Pancreas (tissue), 10 donors: ENCODE data around the gene TPBGL. TPM values are rescaled to one million over a fixed set of nuclear protein-coding genes. Genes with fewer than 3 reads are reported as not detected.

ENCODE experiments used
- ATAC-seq, 4 donors: fragments of 200-7000 bp; cut with Tn5 transposase; one replicate each; pipeline versions ENCODE4 v1.8.0 to v1.9.1; 2020; ENCODE audit warnings: mild to moderate bottlenecking in 4 of 4, moderate library complexity in 4 of 4
- DNase-seq, 6 donors: peaks; one replicate each; pipeline ENCODE4 v3.0.0-alpha.2; 2020
- FAIRE-seq: peaks from 2 replicates; lab custom pipeline; 2012; peaks lifted over from hg19 to GRCh38; lab: Jason Lieb, UNC
- H3K27ac ChIP-seq, 4 donors: fragments of 200-600 bp; sonication (generic); 1 replicate in 3 of 4; 2 replicates in 1 of 4; pipeline versions ENCODE4 v1.5.0 to v1.8.0; 2020
- H3K27me3 ChIP-seq, 4 donors: fragments of 200-600 bp; one replicate each; pipeline ENCODE4 v1.8.0; 2021
- H3K36me3 ChIP-seq, 3 donors: fragments of 200-600 bp; sonication (generic) in 1 of 3; one replicate each; pipeline versions ENCODE4 v1.5.0 to v1.8.0; 2020 to 2021
- H3K4me1 ChIP-seq, 3 donors: fragments of 200-600 bp; one replicate each; pipeline ENCODE4 v1.8.0; 2021
- H3K4me3 ChIP-seq, 4 donors: fragments of 200-600 bp; sonication (generic) in 2 of 4; one replicate each; pipeline versions ENCODE4 v1.5.0 to v1.8.0; 2020 to 2021
- H3K9me3 ChIP-seq, 4 donors: fragments of 200-600 bp; one replicate each; pipeline ENCODE4 v1.8.0; 2021
- WGBS, 2 donors: extraction: QIAGEN DNeasy Blood & Tissue Kit; methylation state at CpG; one replicate each; pipeline ENCODE4 v1.1.7; 2013; 5-methylcytosine and 5-hydroxymethylcytosine counted together
- intact Hi-C, 3 donors: fragments of 100-400 bp; cut with DNase I; formaldehyde crosslinking; loops; one replicate each; pipeline versions ENCODE4 v1.11.1 to v1.14.2; 2022
- polyA plus RNA-seq, 2 donors: library from polyadenylated mRNA; stranded (reverse); fragments of 200-250 nt; gene quantifications; one replicate each; pipeline ENCODE4 v1.2.3, GENCODE V29; 2013
- total RNA-seq, 6 donors: library from RNA; stranded (reverse); fragmentation: NEBNext Ultra II Directional in 4 of 6; extraction: Animal tissue kit (Norgen Biotek cat#: 25700) in 4 of 6; gene quantifications; one replicate each; pipeline versions ENCODE4 v1.2.1 to v1.2.4, GENCODE V29; 2021 to 2023
- TF ChIP-seq, protein P1 (sequence below), 4 donors: fragments of 200-600 bp; sonication (generic) in 3 of 4; IDR thresholded peaks; one replicate each; pipeline versions ENCODE4 v1.5.0 to v1.8.0; 2021; ENCODE audit warnings: antibody characterized with exemption in 4 of 4
- donor health status: healthy with polysubstance abuse.
- donor health status: DM: no; HTN: no; CAD: no; lungs with moderate emphysema.
- donor health status: DM: no; HTN: no; CAD: no.
- donor health status: control.
- donor health status: control.
- donor health status: Bipolar disorder and iron deficiency.
- donor health status: DM: yes; HTN: yes; CAD: no.
- donor health status: DM: no; HTN: no; CAD: no.
- donor health status: DM: no; HTN: no; CAD: no.
- donor health status: DM: yes; HTN: yes; CAD: no.

TPBGL gene
- total and polyA plus RNA-seq, 8 donors: 0.04 to 0.28 (median 0.09) TPM; not detected in 1

- H3K36me3 ChIP-seq: no peaks in the 10 kb centered on the region
- H3K4me3 ChIP-seq: no peak overlapping the region
- no peak overlapping the region for H3K27ac ChIP-seq
- H3K4me1 ChIP-seq: no peaks in the 10 kb centered on the region
- DNase-seq: no peak
- no peaks in the 10 kb centered on the region for H3K9me3 ChIP-seq
- 68 to 82% methylated on average over 5 of the region's 5 CpGs for WGBS, 2 donors
- intact Hi-C loops: no loop called here
- no peak for ATAC-seq
- no peak for FAIRE-seq
- TF ChIP-seq, protein P1, sequence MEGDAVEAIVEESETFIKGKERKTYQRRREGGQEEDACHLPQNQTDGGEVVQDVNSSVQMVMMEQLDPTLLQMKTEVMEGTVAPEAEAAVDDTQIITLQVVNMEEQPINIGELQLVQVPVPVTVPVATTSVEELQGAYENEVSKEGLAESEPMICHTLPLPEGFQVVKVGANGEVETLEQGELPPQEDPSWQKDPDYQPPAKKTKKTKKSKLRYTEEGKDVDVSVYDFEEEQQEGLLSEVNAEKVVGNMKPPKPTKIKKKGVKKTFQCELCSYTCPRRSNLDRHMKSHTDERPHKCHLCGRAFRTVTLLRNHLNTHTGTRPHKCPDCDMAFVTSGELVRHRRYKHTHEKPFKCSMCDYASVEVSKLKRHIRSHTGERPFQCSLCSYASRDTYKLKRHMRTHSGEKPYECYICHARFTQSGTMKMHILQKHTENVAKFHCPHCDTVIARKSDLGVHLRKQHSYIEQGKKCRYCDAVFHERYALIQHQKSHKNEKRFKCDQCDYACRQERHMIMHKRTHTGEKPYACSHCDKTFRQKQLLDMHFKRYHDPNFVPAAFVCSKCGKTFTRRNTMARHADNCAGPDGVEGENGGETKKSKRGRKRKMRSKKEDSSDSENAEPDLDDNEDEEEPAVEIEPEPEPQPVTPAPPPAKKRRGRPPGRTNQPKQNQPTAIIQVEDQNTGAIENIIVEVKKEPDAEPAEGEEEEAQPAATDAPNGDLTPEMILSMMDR (IDR thresholded peaks at IDR 0.05): no peak
- no peaks in the 10 kb centered on the region for H3K27me3 ChIP-seq
Measured at GRCh38 chr11:75194147-75194546, 46.4 kb upstream of the TPBGL start.

- DNase-seq (peak in 1 of 6 donors; percentile 64), ATAC-seq (peak in 3 of 4 donors; percentile 60 to 76 (median 73)), FAIRE-seq (no peak)
- Histone ChIP-seq H3K27ac (no peak overlapping the region), H3K27me3 (no peaks in the 10 kb centered on the region), H3K36me3 (no peaks in the 10 kb centered on the region), H3K4me1 (no peaks in the 10 kb centered on the region), H3K9me3 (no peaks in the 10 kb centered on the region), H3K4me3 (no peak overlapping the region)
- WGBS, 2 donors: 74 to 88% methylated on average over 7 of the region's 7 CpGs
- intact Hi-C loops: loop anchor here in 1 of 3 donors (5.0 kb wide), 1 partner anchor 48 kb away; no protein-coding TSS in a partner anchor
- TF ChIP-seq, protein P1 (IDR thresholded peaks at IDR 0.05): no peak
Measured at GRCh38 chr11:75195167-75195962, 45.2 kb upstream of the TPBGL start.

DNA sequence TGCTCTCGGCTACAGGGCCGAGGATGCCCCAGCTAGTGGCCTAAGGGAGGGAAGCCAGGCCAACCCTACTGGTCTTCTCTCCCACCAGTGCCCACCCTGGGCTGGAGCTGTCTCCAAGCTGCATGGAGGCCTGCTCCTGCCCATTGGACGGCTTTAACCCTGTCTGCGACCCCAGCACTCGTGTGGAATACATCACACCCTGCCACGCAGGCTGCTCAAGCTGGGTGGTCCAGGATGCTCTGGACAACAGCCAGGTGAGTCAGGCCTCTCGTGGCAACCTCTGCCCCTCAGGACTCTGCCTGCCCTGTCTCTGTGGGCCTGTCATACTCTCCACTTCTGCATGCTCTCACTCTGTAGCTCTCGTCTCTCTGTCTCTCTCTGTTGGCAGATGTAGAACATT, 44.1 kb upstream of the TPBGL start:
- intact Hi-C loops: loop anchor here in 1 of 3 donors (5.0 kb wide), 1 partner anchor 49 kb away; no protein-coding TSS in a partner anchor
- 89 to 92% methylated on average over 8 of the region's 8 CpGs for WGBS, 2 donors
- no peak for FAIRE-seq
- Histone ChIP-seq H3K9me3 (no peaks in the 10 kb centered on the region), H3K4me3 (no peak overlapping the region), H3K36me3 (no peaks in the 10 kb centered on the region), H3K27ac (no peak overlapping the region), H3K27me3 (no peaks in the 10 kb centered on the region), H3K4me1 (no peaks in the 10 kb centered on the region)
- no peak for DNase-seq
- ATAC-seq: no peak
- TF ChIP-seq, protein P1 (IDR thresholded peaks at IDR 0.05): no peak

DNA sequence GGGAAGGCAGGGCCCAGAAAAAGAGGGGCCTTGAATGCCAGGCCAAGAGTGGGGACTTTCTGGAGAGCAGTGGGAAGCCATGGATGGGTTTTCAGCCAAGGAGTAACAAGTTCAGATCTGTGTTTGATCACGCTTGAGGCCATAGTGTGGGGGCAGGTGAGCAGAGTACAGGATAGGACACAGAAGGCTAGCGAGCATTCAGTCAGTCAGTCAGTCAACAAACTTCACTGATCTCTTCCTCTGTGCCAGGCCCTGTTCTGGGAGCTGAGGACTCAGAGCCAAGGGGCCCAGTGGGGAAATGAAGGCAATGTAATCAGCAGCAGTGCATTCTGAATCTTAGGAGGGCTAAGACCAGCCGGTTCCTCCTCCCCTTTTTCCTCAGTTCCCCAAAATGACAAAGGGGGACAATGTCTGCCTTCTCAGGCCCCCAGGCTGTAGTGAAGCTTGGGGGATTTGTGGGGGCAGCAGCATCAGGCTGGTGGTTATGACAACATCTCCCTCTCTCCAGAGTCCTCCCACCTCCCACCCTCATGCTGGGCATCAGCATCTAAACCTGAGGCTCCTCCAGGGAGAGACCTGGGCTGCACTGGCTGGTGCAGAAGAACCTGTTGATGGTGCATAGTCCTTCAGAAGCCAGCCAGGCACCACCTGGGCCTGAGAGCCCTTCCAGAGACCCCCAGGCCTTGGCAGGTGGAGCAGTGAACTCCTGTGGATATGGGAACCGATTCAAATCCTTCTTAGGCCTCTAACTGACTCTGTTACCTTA, 42.9 kb upstream of the TPBGL start:
- no peak for ATAC-seq
- FAIRE-seq: no peak
- no peak overlapping the region for H3K27ac ChIP-seq
- H3K4me1 ChIP-seq: no peaks in the 10 kb centered on the region
- no peaks in the 10 kb centered on the region for H3K36me3 ChIP-seq
- DNase-seq: no peak
- TF ChIP-seq, protein P1 (IDR thresholded peaks at IDR 0.05): no peak
- intact Hi-C loops: loop anchor here in 1 of 3 donors (5.0 kb wide), 1 partner anchor 50 kb away; no protein-coding TSS in a partner anchor
- H3K27me3 ChIP-seq: no peaks in the 10 kb centered on the region
- 88 to 94% methylated on average over 4 of the region's 4 CpGs for WGBS, 2 donors
- no peak overlapping the region for H3K4me3 ChIP-seq
- no peaks in the 10 kb centered on the region for H3K9me3 ChIP-seq
